GM21526 (cell line): Measurements from ENCODE around the gene ABCE1.

Experiments used
- ATAC-seq: cut with Tn5 transposase; IDR thresholded peaks from one replicate; pipeline ENCODE4 v1.9.1; 2021; ENCODE audit warnings: moderate library complexity; ENCODE audit not compliant: unreplicated experiment, low FRiP score

ABCE1 gene

GRCh38 chr4:145171911-145172310 lies 73.8 kb downstream of the ABCE1 start:
- no peak for ATAC-seq

GRCh38 chr4:145176641-145177432 lies 78.7 kb downstream of the ABCE1 start:
- ATAC-seq: no peak

GRCh38 chr4:145177511-145177905 lies 79.4 kb downstream of the ABCE1 start:
- no peak for ATAC-seq

GRCh38 chr4:145177906-145178538 lies 79.9 kb downstream of the ABCE1 start:
- ATAC-seq: no peak

GRCh38 chr4:145178740-145179280 lies 80.7 kb downstream of the ABCE1 start:
- ATAC-seq: no peak
